Measurements from ENCODE around the gene FAM83C.

The FAM83C gene

GRCh38 chr20:35284267-35284991 is 7.8 kb downstream of the FAM83C start, which contains the start of gene EIF6:
Gene EIF6, minus strand, starts transcription at chr20:35284772. Its CDS starts 285 bp downstream, at chr20:35284487.
- peak; percentile 92 for DNase-seq (ENCODE audit: low spot score)

- no peak for DNase-seq (ENCODE audit: low spot score)
Measured at GRCh38 chr20:35283441-35284266, 8.6 kb downstream of the FAM83C start.

- DNase-seq (ENCODE audit: low spot score), result no peak
Measured at GRCh38 chr20:35281506-35282101, 10.6 kb downstream of the FAM83C start.

DNA sequence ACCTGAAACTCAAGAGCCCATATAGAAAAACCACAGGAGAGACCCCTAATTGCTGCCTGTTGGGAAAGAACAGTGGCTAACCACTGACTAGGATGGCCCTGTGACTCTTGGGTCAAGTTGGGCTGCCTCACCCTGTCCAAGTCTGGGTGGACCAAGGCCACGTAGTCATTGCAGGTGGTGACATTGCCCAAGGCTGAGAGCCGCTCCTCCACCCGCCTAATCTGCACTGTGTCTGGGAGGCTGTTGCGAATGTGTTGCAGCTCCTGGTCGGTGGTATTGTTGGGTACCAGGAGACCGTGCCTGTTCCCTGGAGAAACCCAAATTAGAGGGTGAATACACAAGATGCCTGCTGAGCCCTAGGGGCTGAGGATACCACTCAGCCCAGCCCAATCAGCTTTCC is 11.7 kb downstream of the FAM83C start:
- DNase-seq (ENCODE audit: low spot score), result no peak

GRCh38 chr20:35279533-35280174 is 12.6 kb downstream of the FAM83C start:
- DNase-seq (ENCODE audit: low spot score), result no peak

GRCh38 chr20:35279040-35279439 is 13.2 kb downstream of the FAM83C start:
- DNase-seq (ENCODE audit: low spot score), result no peak

- DNase-seq (ENCODE audit: low spot score), result peak; percentile 93
Measured at GRCh38 chr20:35277531-35278395, 14.5 kb downstream of the FAM83C start, which contains the start of gene MMP24OS. Gene MMP24OS, minus strand, starts transcription at chr20:35278122. Its CDS starts 193 bp downstream, at chr20:35277929.

DNA sequence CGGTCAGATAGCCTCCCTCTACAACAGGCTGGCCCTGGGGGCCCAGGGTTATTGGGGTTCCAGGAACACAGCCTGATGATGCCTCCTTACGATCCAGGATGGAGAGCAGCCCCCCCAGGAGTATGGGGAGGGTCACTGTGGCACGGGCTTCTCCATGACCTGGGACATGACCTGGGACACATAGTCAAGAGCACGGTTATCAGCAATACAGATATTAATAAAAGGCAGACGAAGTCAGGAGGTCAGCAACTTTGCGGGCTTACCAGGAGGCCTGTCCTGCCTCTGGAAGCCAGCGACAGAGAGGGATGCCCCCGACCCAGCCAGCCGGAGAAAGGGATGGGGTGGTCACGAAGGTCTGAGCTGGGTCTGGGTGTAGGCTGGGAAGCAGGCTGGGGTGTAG is 15.1 kb downstream of the FAM83C start:
- DNase-seq (ENCODE audit: low spot score), result no peak

DNA sequence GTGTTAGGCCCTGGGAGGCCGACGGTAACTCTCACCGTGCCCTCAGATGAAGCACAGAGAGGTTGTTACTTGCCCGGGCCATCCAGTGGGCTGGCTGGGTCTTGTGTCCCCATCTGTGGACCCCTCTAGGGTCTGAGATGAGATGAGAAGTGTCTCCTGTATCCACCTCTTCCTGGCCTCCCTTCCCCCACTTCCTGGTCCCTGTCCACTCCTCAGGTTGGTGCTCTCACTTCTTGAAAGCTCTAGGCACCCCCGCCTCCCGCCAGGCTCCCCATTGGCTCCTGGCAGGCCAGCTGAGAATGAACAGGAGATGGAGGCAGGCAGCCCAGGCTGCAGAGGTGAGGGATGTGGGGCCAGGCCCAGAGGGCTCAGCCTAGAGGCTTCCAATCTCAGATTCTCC is 15.8 kb downstream of the FAM83C start:
- DNase-seq (ENCODE audit: low spot score), result no peak

DNA sequence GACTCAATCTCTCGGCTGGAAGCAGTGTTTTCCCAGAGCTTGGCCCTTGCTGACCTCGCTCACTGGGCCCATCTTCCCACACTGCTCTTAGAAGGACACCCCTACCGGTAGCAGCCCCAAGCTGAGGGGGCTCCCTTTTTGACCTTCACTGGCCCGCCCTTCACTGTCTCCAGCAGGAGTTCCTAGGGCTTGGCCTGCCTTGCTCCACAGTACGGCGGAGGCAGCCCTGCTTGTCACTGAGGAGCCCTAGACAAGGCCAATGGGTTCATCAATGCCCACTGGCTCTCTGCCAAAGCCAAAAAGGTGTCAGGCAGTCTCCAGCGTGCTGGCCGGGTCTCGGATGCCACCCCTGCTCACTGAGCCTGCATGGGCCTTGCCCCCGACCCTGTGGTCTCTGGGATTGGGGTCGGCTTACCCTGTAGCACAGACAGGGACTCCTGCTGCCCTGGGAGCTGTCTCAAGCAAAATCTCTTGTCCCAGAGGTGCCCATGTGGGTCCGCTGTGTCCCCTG is 16.4 kb downstream of the FAM83C start:
- DNase-seq (ENCODE audit: low spot score), result no peak

- no peak for DNase-seq (ENCODE audit: low spot score)
Measured at GRCh38 chr20:35274172-35275092, 17.8 kb downstream of the FAM83C start.

DNA sequence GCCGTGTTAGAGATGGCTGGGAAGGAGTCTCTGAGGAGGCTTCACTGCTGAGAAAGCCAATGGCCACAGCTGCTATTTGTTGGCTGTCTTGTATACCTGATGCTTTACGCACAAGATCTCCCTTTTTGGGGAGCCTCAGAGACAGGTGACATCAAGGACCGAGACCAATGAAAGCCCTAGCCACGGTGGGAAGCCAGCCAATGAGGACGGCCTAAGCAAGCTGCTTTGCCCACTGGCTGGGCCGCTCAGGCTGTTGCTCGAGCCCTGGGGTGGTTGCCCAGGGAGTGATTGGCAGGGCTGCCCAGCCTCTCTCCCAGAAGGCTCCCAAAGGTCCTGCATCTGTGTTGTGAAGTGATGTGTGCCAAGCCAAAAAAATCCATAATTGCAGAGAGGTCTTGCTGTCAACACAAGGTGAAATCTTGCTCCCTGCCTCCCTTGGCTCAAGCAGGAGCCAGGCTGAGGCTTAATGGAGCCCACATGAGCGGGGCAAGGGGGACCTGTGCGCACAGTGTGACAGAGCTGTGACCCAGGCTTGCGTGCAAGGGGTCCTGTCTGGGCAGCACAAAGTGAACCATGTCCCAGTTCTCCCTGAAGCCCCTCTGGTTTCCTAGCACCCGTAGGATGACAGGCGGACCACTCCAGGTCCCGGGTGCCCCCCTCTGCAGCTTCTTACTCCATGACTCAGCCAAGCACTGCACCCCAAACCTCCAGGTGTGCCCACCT is 18.6 kb downstream of the FAM83C start:
- DNase-seq (ENCODE audit: low spot score), result no peak

- DNase-seq (ENCODE audit: low spot score), result no peak
Measured at GRCh38 chr20:35271904-35272303, 20.3 kb downstream of the FAM83C start.

DNA sequence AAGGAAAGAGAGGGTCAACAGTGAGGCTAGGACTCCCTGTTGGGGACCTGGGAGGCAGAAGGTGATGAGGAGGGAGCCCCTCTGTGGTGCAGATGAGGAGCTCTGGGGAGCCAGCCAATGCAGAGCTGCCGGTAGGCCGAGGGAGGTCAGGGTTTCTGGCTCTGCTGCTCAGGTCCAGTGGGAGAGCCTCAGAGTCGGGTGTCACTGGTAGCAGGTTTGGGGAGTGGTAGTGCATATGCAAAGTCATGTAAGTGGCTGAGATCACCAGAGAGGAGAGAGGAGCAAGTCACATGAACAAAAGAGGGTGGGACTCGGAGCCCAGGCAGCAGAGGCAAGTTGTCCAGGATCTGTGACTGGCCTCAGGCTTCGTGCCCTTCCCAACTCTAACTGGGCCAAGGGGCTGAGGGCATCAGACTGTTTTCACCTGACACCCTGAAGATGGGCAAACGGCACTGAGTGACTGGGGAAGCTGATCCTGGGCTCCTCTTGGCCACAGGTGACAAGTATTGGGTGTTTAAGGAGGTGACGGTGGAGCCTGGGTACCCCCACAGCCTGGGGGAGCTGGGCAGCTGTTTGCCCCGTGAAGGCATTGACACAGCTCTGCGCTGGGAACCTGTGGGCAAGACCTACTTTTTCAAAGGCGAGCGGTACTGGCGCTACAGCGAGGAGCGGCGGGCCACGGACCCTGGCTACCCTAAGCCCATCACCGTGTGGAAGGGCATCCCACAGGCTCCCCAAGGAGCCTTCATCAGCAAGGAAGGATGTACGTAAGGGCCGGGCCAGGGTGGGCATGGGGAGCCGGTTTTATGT is 20.9 kb downstream of the FAM83C start:
- DNase-seq (ENCODE audit: low spot score), result no peak

GRCh38 chr20:35270021-35270902 is 22.0 kb downstream of the FAM83C start:
- DNase-seq (ENCODE audit: low spot score), result no peak

GRCh38 chr20:35269055-35269781 is 23.0 kb downstream of the FAM83C start:
- peak; percentile 82 for DNase-seq (ENCODE audit: low spot score)

DNA sequence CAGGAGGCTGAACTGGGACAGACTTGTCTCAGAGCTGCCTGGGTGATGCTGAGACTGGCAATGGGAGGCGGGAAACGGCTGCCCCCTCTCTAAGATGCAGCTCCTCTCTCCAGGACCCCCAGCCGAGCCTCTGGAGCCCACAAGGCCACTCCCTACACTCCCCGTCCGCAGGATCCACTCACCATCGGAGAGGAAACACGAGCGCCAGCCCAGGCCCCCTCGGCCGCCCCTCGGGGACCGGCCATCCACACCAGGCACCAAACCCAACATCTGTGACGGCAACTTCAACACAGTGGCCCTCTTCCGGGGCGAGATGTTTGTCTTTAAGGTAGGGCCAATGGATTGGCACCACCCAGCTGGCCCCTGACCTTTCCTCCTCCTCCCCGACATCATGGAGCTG is 25.1 kb downstream of the FAM83C start:
- DNase-seq (ENCODE audit: low spot score), result no peak

Measured in AG08396 (cell line).